K562 (cell line): Measurements from ENCODE around the gene PLPPR4. TPM values are rescaled to one million over a fixed set of nuclear protein-coding genes. Genes with fewer than 3 reads are reported as not detected.

Source experiments
- ATAC-seq: fragments of 200-7000 bp; cut with Tn5 transposase; 3 replicates; pipeline ENCODE4 v1.9.1; 2020; ENCODE audit warnings: moderate library complexity
- BruUV-seq: library from RNA; stranded (reverse); fragments of 400-500 nt; replicated peaks from 2 replicates; lab custom pipeline; 2021; lab: Mats Ljungman, UMichigan
- CTCF ChIA-PET: fragments of 300-600 bp; formaldehyde crosslinking; extraction: SDS; loops from one replicate; lab custom pipeline; 2021; ENCODE audit warnings: low intra/inter-chr PET ratio; lab: Yijun Ruan, JAX
- POLR2A ChIA-PET: fragments of 300-600, 350-650 bp; sonication (Branson Sonifier 250); formaldehyde crosslinking; extraction: SDS; loops from one replicate; lab custom pipeline; 2021; ENCODE audit warnings: antibody characterized with exemption, inconsistent platforms; lab: Yijun Ruan, JAX
- DNase-seq, 4 experiments: peaks; one replicate each; pipeline versions ENCODE4 v3.0.0 to v3.0.0-alpha.2; 2011 to 2018; ENCODE audit warnings: low spot score in 3 of 4, mixed read lengths in 3 of 4; ENCODE audit errors: extremely low read depth in 1 of 4
- FAIRE-seq: peaks from 2 replicates; lab custom pipeline; 2011; peaks lifted over from hg19 to GRCh38; lab: Jason Lieb, UNC
- H2AFZ ChIP-seq: 2 replicates; pipeline ENCODE4 v1.6.0; 2011; ENCODE audit warnings: low read depth, low read length, control low read depth, inconsistent platforms
- H3K27ac ChIP-seq: fragments of 200-600 bp; 3 replicates; pipeline ENCODE4 v1.8.0; 2011; ENCODE audit warnings: low read depth, mild to moderate bottlenecking, control low read depth, inconsistent platforms, low read length, moderate library complexity, mixed read lengths; ENCODE audit errors: extremely low read depth
- H3K27me3 ChIP-seq, 2 experiments: fragments of 300-600 bp in 1 of 2; 2 replicates in 1 of 2; 3 replicates in 1 of 2; pipeline versions ENCODE4 v1.6.0 to v1.8.0; 2011; ENCODE audit warnings: inconsistent platforms in 2 of 2, low read length in 2 of 2, mild to moderate bottlenecking in 1 of 2, mixed read lengths in 1 of 2, moderate library complexity in 1 of 2; ENCODE audit not compliant: control insufficient read depth in 2 of 2, insufficient read depth in 2 of 2
- H3K36me3 ChIP-seq: fragments of 300-600 bp; 3 replicates; pipeline ENCODE4 v1.8.0; 2011; ENCODE audit warnings: mild to moderate bottlenecking, low read length, inconsistent platforms; ENCODE audit not compliant: control insufficient read depth, insufficient read depth
- H3K4me1 ChIP-seq, 2 experiments: fragments of 200-600 bp in 1 of 2; replicated peaks in 1 of 2; 2 replicates in 1 of 2; 3 replicates in 1 of 2; pipeline versions ENCODE4 v1.5.1 to v1.8.0; 2011; ENCODE audit warnings: inconsistent platforms in 2 of 2, low read length in 2 of 2, mild to moderate bottlenecking in 1 of 2, mixed read lengths in 1 of 2, moderate library complexity in 1 of 2; ENCODE audit not compliant: control insufficient read depth in 2 of 2, insufficient read depth in 2 of 2
- H3K4me2 ChIP-seq: 2 replicates; pipeline ENCODE4 v1.6.1; 2011; ENCODE audit warnings: low read length, control low read depth, inconsistent platforms, mixed read lengths; ENCODE audit not compliant: insufficient read depth
- H3K4me3 ChIP-seq: fragments of 200-600 bp; sonication (generic), shearing (Covaris generic); 2 replicates; pipeline ENCODE4 v1.5.1; 2016; ENCODE audit warnings: control low read depth, inconsistent platforms
- H3K79me2 ChIP-seq: fragments of 200-600 bp; 3 replicates; pipeline ENCODE4 v1.8.0; 2011; ENCODE audit warnings: low read length, inconsistent platforms; ENCODE audit not compliant: control insufficient read depth, insufficient read depth
- H3K9ac ChIP-seq, 2 experiments: 2 replicates each; pipeline versions ENCODE4 v1.6.0 to v1.6.1; 2011; ENCODE audit warnings: low read depth in 2 of 2, low read length in 2 of 2, control low read depth in 1 of 2, inconsistent platforms in 1 of 2, mild to moderate bottlenecking in 1 of 2, mixed read lengths in 1 of 2; ENCODE audit not compliant: insufficient read depth in 1 of 2
- H3K9me1 ChIP-seq: one replicate; pipeline ENCODE4 v1.6.0; 2011; ENCODE audit warnings: inconsistent platforms, mild to moderate bottlenecking, low read length, moderate library complexity; ENCODE audit not compliant: control insufficient read depth, insufficient read depth
- H3K9me3 ChIP-seq: replicated peaks from 2 replicates; pipeline ENCODE4 v1.5.1; 2011; ENCODE audit warnings: low read depth, low read length, inconsistent platforms; ENCODE audit not compliant: control insufficient read depth, insufficient read depth
- H4K20me1 ChIP-seq: replicated peaks from 2 replicates; pipeline ENCODE4 v1.6.1; 2011; ENCODE audit warnings: low read length, inconsistent platforms, mixed read lengths; ENCODE audit not compliant: control insufficient read depth, insufficient read depth
- CCNT2 ChIP-seq: IDR thresholded peaks from 2 replicates; pipeline ENCODE4 v1.6.1; 2011; ENCODE audit warnings: borderline replicate concordance, low read depth, mild to moderate bottlenecking, moderate library complexity, mixed read lengths, low read length; ENCODE audit not compliant: insufficient read length; ENCODE audit errors: extremely low read depth
- CHAMP1 ChIP-seq: fragments of 450-650 bp; IDR thresholded peaks from 2 replicates; pipeline ENCODE4 v1.6.1; 2016; ENCODE audit warnings: mild to moderate bottlenecking
- FOXO4 ChIP-seq: fragments of 450-650 bp; formaldehyde crosslinking; IDR thresholded peaks from 2 replicates; pipeline ENCODE4 v1.4.0; 2020; ENCODE audit warnings: mild to moderate bottlenecking, moderate library complexity
- HES1 ChIP-seq: fragments of 450-650 bp; IDR thresholded peaks from 2 replicates; pipeline ENCODE4 v1.6.1; 2016; ENCODE audit warnings: low read depth, mild to moderate bottlenecking, moderate library complexity
- KLF1 ChIP-seq: fragments of 450-650 bp; IDR thresholded peaks from 2 replicates; pipeline ENCODE4 v1.6.1; 2016; ENCODE audit warnings: missing genetic modification characterization, missing compliant biosample characterization
- MLLT1 ChIP-seq, 2 experiments: fragments of 450-650 bp; IDR thresholded peaks; 2 replicates each; pipeline ENCODE4 v1.6.1; 2016
- MLX ChIP-seq, 2 experiments: fragments of 450-650 bp in 1 of 2; sonication (generic) in 1 of 2; formaldehyde crosslinking; conservative IDR thresholded peaks; 2 replicates each; pipeline versions ENCODE4 v1.4.0 to v1.8.1; 2020 to 2022; ENCODE audit warnings: mild to moderate bottlenecking in 1 of 2, missing genetic modification reagents in 1 of 2
- MXD1 ChIP-seq: fragments of 250-450 bp; sonication (Bioruptor Pico); IDR thresholded peaks from 2 replicates; pipeline ENCODE4 v1.8.0; 2021; ENCODE audit warnings: borderline replicate concordance, mild to moderate bottlenecking, moderate library complexity; ENCODE audit not compliant: poor library complexity, severe bottlenecking
- POLR2A ChIP-seq: fragments of 450-650 bp; conservative IDR thresholded peaks from 2 replicates; pipeline ENCODE4 v1.6.1; 2016
- SMARCA4 ChIP-seq: fragments of 450-650 bp; IDR thresholded peaks from 2 replicates; pipeline ENCODE4 v1.6.1; 2016
- TAF7 ChIP-seq: fragments of 450-650 bp; IDR thresholded peaks from 2 replicates; pipeline ENCODE4 v1.6.1; 2016; ENCODE audit warnings: missing genetic modification characterization, missing compliant biosample characterization
- TCF7L2 ChIP-seq: fragments of 150-350 bp; IDR thresholded peaks from 2 replicates; pipeline ENCODE4 v1.6.1; 2016; ENCODE audit warnings: low read depth, mild to moderate bottlenecking, low read length, moderate library complexity
- TGIF2 ChIP-seq: sonication (generic); formaldehyde crosslinking; IDR thresholded peaks from 2 replicates; pipeline ENCODE4 v1.8.1; 2022; ENCODE audit warnings: mild to moderate bottlenecking, missing genetic modification reagents, moderate library complexity
- ZNF512 ChIP-seq: IDR thresholded peaks from 2 replicates; pipeline ENCODE4 v1.6.1; 2016; ENCODE audit warnings: missing genetic modification characterization, missing compliant biosample characterization
- WGBS: fragments of 100-300 bp; shearing (Covaris generic); methylation state at CpG from one replicate; pipeline ENCODE4 v1.1.6; 2016; ENCODE audit warnings: low coverage, mixed read lengths; ENCODE audit not compliant: insufficient coverage; ENCODE audit errors: missing lambda C conversion rate; 5-methylcytosine and 5-hydroxymethylcytosine counted together
- in situ Hi-C: fragments of 300-500 bp; cut with MboI; formaldehyde crosslinking; loops from 4 replicates; pipeline ENCODE4 v1.15.0; 2018; ENCODE audit warnings: inconsistent platforms, mixed read lengths
- intact Hi-C: fragments of 100-400 bp; cut with micrococcal nuclease; formaldehyde crosslinking; loops from 2 replicates; pipeline ENCODE4 v1.14.2; 2022
- polyA plus RNA-seq, 8 experiments: library from polyadenylated mRNA; depleted of rRNA in 4 of 8; stranded (reverse) in 5 of 8; unstranded in 3 of 8; fragments of >200 nt; fragmentation: Nextera tagmentation in 2 of 8; fragmentation: Illumina TruSeq in 1 of 8; extraction: Ambion mirVana in 2 of 8; extraction: Trizol in 1 of 8; gene quantifications; 2 replicates each; pipeline versions ENCODE4 v1.2.1 to v1.2.3, GENCODE V29; 2011 to 2014; ENCODE audit warnings: inconsistent platforms in 1 of 8, missing spikeins in 1 of 8
- total RNA-seq, 7 experiments: library from RNA; depleted of rRNA in 6 of 7; stranded (reverse); fragments of >200 nt in 6 of 7; fragmentation: Illumina TruSeq in 2 of 7; extraction: Trizol in 2 of 7; gene quantifications; 2 replicates each; pipeline versions ENCODE4 v1.2.1 to v1.2.3, GENCODE V29; 2011 to 2021; ENCODE audit warnings: low replicate concordance in 1 of 7

The PLPPR4 gene
- total and polyA plus RNA-seq, 9 of the 15 experiments (the other 6 are each of a cell fraction or from before 2014, with no cell fraction given), result not detected

- CTCF ChIA-PET, result no interaction called here
- no peaks in the 10 kb centered on the region for H3K79me2 ChIP-seq
- no peak for FAIRE-seq
- WGBS, result 0% methylated on average over 5 of the region's 5 CpGs
- no peaks in the 10 kb centered on the region for H3K27me3 ChIP-seq
- ATAC-seq, result no peak
- no peak overlapping the region for H3K27ac ChIP-seq
- in situ Hi-C loops, result no loop called here
- no peak overlapping the region for H3K4me3 ChIP-seq
- intact Hi-C loops, result no loop called here
- H3K9me1 ChIP-seq, result no peaks in the 10 kb centered on the region
- no peaks in the 10 kb centered on the region for H4K20me1 ChIP-seq
- H3K4me2 ChIP-seq, result no peak overlapping the region
- no peak for DNase-seq
- BruUV-seq, result no TSS peak
- POLR2A ChIA-PET, result no interaction called here
- H3K4me1 ChIP-seq, result no peaks in the 10 kb centered on the region
- no peaks in the 10 kb centered on the region for H3K9me3 ChIP-seq
- no peaks in the 10 kb centered on the region for H3K36me3 ChIP-seq
- H3K9ac ChIP-seq, result no peak overlapping the region
- H2AFZ ChIP-seq, result no peak overlapping the region
- no peak for TF ChIP-seq CCNT2
- no peak for TF ChIP-seq ZNF512
- TF ChIP-seq HES1, result no peak
- TF ChIP-seq FOXO4 (CRISPR knock-in tag), result no peak
- no peak for TF ChIP-seq MXD1 (CRISPR knock-in tag)
- no peak for TF ChIP-seq TCF7L2
- TF ChIP-seq SMARCA4, result no peak
- TF ChIP-seq MLLT1 (IDR thresholded peaks at IDR 0.05), result no peak
- TF ChIP-seq CHAMP1, result no peak
- TF ChIP-seq KLF1, result no peak
- TF ChIP-seq TGIF2, result no peak
- no peak for TF ChIP-seq POLR2A
- no peak for TF ChIP-seq MLX (CRISPR knock-in tag; conservative IDR thresholded peaks at IDR 0.05)
- TF ChIP-seq TAF7 (tag), result no peak
These were observed 47.3 kb upstream of the PLPPR4 start for GRCh38 chr1:99216956-99217355.
